Neural cell (in vitro differentiated cells): ENCODE data around the gene MCM9. TPM values are rescaled to one million over a fixed set of nuclear protein-coding genes. Genes with fewer than 3 reads are reported as not detected.

Source experiments
- H2AFZ ChIP-seq: fragments of 200-600, 300-800 bp; sonication (generic), shearing (Covaris generic); 2 replicates; pipeline ENCODE4 v1.6.0; 2014; ENCODE audit warnings: low read depth, mild to moderate bottlenecking, antibody characterized with exemption, low read length, moderate library complexity
- H3F3A ChIP-seq: fragments of 200-600 bp; shearing (Covaris generic); 2 replicates; pipeline ENCODE4 v1.6.1; 2016; ENCODE audit warnings: mild to moderate bottlenecking, moderate library complexity, mixed read lengths, antibody characterized with exemption, low read length; ENCODE audit not compliant: insufficient read depth, poor library complexity, severe bottlenecking
- H3K27ac ChIP-seq: fragments of 200-600, 300-800 bp; sonication (generic), shearing (Covaris generic); 2 replicates; pipeline ENCODE4 v1.5.1; 2014; ENCODE audit warnings: mild to moderate bottlenecking, low read length, moderate library complexity
- H3K27me3 ChIP-seq: fragments of 300-800, 200-600 bp; sonication (generic), shearing (Covaris generic); 2 replicates; pipeline ENCODE4 v1.6.0; 2014; ENCODE audit warnings: mild to moderate bottlenecking, low read depth, low read length, moderate library complexity; ENCODE audit not compliant: insufficient read depth
- H3K36me3 ChIP-seq: fragments of 300-800, 200-600 bp; sonication (generic), shearing (Covaris generic); 2 replicates; pipeline ENCODE4 v1.5.1; 2014; ENCODE audit warnings: mild to moderate bottlenecking, antibody characterized with exemption, low read length, moderate library complexity; ENCODE audit not compliant: insufficient read depth
- H3K4me2 ChIP-seq: fragments of 300-800, 200-600 bp; sonication (generic), shearing (Covaris generic); 2 replicates; pipeline ENCODE4 v1.6.0; 2014; ENCODE audit warnings: mild to moderate bottlenecking, low read length
- H3K4me3 ChIP-seq: fragments of 300-800, 200-600 bp; sonication (generic), shearing (Covaris generic); 2 replicates; pipeline ENCODE4 v1.5.1; 2014; ENCODE audit warnings: mild to moderate bottlenecking, low read length, moderate library complexity
- H3K79me2 ChIP-seq: fragments of 200-600 bp; shearing (Covaris generic); replicated peaks from 2 replicates; pipeline ENCODE4 v1.6.0; 2014; ENCODE audit warnings: mild to moderate bottlenecking, low read length, moderate library complexity; ENCODE audit not compliant: insufficient read depth
- H3K9ac ChIP-seq: fragments of 300-800, 200-600 bp; sonication (generic), shearing (Covaris generic); 2 replicates; pipeline ENCODE4 v1.6.1; 2016; ENCODE audit warnings: mild to moderate bottlenecking, low read length, mixed read lengths
- H3K9me2 ChIP-seq: fragments of 200-600 bp; shearing (Covaris generic); 2 replicates; pipeline ENCODE4 v1.6.1; 2016; ENCODE audit warnings: mild to moderate bottlenecking, low read length, mixed read lengths; ENCODE audit not compliant: insufficient read depth
- H3K9me3 ChIP-seq: fragments of 200-600, 300-800 bp; sonication (generic), shearing (Covaris generic); 2 replicates; pipeline ENCODE4 v1.6.1; 2016; ENCODE audit warnings: mild to moderate bottlenecking, mixed run types, low read length, moderate library complexity, mixed read lengths
- H4K20me1 ChIP-seq: fragments of 200-600 bp; shearing (Covaris generic); 2 replicates; pipeline ENCODE4 v1.6.1; 2016; ENCODE audit warnings: mild to moderate bottlenecking, mixed run types; ENCODE audit not compliant: insufficient read depth
- CTCF ChIP-seq: fragments of 450-650 bp; IDR thresholded peaks from 2 replicates; pipeline ENCODE4 v1.5.1; 2014; ENCODE audit warnings: antibody characterized with exemption, mild to moderate bottlenecking, moderate library complexity; ENCODE audit not compliant: poor library complexity, severe bottlenecking
- EP300 ChIP-seq: fragments of 450-650 bp; conservative IDR thresholded peaks from 2 replicates; pipeline ENCODE4 v1.6.1; 2014; ENCODE audit warnings: antibody characterized with exemption, mild to moderate bottlenecking, moderate library complexity; ENCODE audit not compliant: poor library complexity, severe bottlenecking
- EZH2 ChIP-seq: fragments of 200-600, 300-800 bp; shearing (Covaris generic), sonication (generic); IDR thresholded peaks from 2 replicates; pipeline ENCODE4 v1.6.1; 2014; ENCODE audit warnings: antibody characterized with exemption, low read length, borderline replicate concordance, mild to moderate bottlenecking; ENCODE audit not compliant: insufficient read depth, poor library complexity, severe bottlenecking
- MXI1 ChIP-seq: fragments of 450-650 bp; conservative IDR thresholded peaks from 2 replicates; pipeline ENCODE4 v1.6.1; 2014; ENCODE audit warnings: antibody characterized with exemption, mild to moderate bottlenecking; ENCODE audit not compliant: poor library complexity, severe bottlenecking
- POLR2AphosphoS5 ChIP-seq: IDR thresholded peaks from 2 replicates; pipeline ENCODE4 v1.6.1; 2012
- RAD21 ChIP-seq: fragments of 450-650 bp; conservative IDR thresholded peaks from 2 replicates; pipeline ENCODE4 v1.6.1; 2014; ENCODE audit warnings: antibody characterized with exemption, mild to moderate bottlenecking, moderate library complexity
- REST ChIP-seq: IDR thresholded peaks from 2 replicates; pipeline ENCODE4 v1.6.1; 2012; ENCODE audit warnings: borderline replicate concordance
- SMC3 ChIP-seq: fragments of 450-650 bp; conservative IDR thresholded peaks from 2 replicates; pipeline ENCODE4 v1.6.1; 2014; ENCODE audit warnings: antibody characterized with exemption, mild to moderate bottlenecking, moderate library complexity; ENCODE audit not compliant: poor library complexity
- TAF1 ChIP-seq: IDR thresholded peaks from 2 replicates; pipeline ENCODE4 v1.6.1; 2012; ENCODE audit warnings: low read depth
- polyA plus RNA-seq: library from polyadenylated mRNA; depleted of rRNA; stranded (reverse); fragments of >200 nt; gene quantifications from 2 replicates; pipeline ENCODE4 v1.2.3, GENCODE V29; 2014

The MCM9 gene
- polyA plus RNA-seq, 1 donor from 2014 or later: 7.8 TPM

GRCh38 chr6:118908441-118908840 is 26.5 kb downstream of the MCM9 start:
- no peak overlapping the region for H3K4me3 ChIP-seq
- H4K20me1 ChIP-seq: no peaks in the 10 kb centered on the region
- H2AFZ ChIP-seq: no peak overlapping the region
- no peak overlapping the region for H3K9ac ChIP-seq
- no peak overlapping the region for H3K27ac ChIP-seq
- H3K36me3 ChIP-seq: peaks cover 23% of the 10 kb centered on the region
- H3K79me2 ChIP-seq: no peaks in the 10 kb centered on the region
- H3K4me2 ChIP-seq: no peak overlapping the region
- no peaks in the 10 kb centered on the region for H3K9me2 ChIP-seq
- TF ChIP-seq POLR2AphosphoS5 (no peak), TAF1 (no peak), SMC3 (no peak), REST (no peak), CTCF (no peak), MXI1 (no peak), EZH2 (no peak), RAD21 (no peak), EP300 (no peak)
- H3K27me3 ChIP-seq: no peaks in the 10 kb centered on the region
- no peaks in the 10 kb centered on the region for H3K9me3 ChIP-seq
- H3F3A ChIP-seq: no peaks in the 10 kb centered on the region

DNA sequence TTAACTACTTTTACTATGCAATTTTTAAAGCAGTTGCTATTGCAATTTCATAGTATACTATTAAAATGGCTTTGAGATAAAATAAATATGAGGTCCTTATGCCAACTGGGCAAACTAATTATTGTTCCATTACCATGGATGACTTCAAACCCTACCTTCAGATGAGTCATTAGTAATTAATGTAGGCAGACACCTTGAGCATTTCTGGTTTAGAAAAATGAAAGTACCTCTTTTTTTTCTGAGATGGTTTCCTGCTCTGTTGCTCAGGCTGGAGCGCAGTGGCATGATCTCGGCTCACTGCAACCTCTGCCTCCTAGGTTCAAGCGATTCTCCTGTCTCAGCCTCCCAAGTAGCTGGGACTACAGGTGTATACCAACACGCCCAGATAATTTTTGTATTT is 29.1 kb downstream of the MCM9 start:
- Histone ChIP-seq H3K9me2 (no peaks in the 10 kb centered on the region), H2AFZ (no peak overlapping the region), H3K9ac (no peak overlapping the region), H3K27ac (no peak overlapping the region), H3K36me3 (peaks cover 13% of the 10 kb centered on the region), H3K4me3 (no peak overlapping the region), H3K4me2 (no peak overlapping the region), H3K9me3 (no peaks in the 10 kb centered on the region), H3K27me3 (no peaks in the 10 kb centered on the region), H3K79me2 (peaks cover 20% of the 10 kb centered on the region), H4K20me1 (no peaks in the 10 kb centered on the region), H3F3A (no peaks in the 10 kb centered on the region)
- TF ChIP-seq SMC3 (no peak), CTCF (no peak), RAD21 (no peak), EZH2 (no peak), REST (no peak), TAF1 (no peak), EP300 (no peak), POLR2AphosphoS5 (no peak), MXI1 (no peak)
